GM12878 (cell line): ENCODE data around the gene RPS15A. TPM values are rescaled to one million over a fixed set of nuclear protein-coding genes. Genes with fewer than 3 reads are reported as not detected.

Experiments
- ATAC-seq: fragments of 200-7000 bp; cut with Tn5 transposase; 3 replicates; pipeline ENCODE4 v1.9.1; 2020; ENCODE audit warnings: mild to moderate bottlenecking, moderate library complexity
- BruUV-seq: library from RNA; stranded (reverse); fragments of 400-500 nt; replicated peaks from 2 replicates; lab custom pipeline; 2021; lab: Mats Ljungman, UMichigan
- CTCF ChIA-PET: fragments of 300-600 bp; sonication (Branson Sonifier 250); formaldehyde crosslinking; extraction: SDS; loops from one replicate; lab custom pipeline; 2021; ENCODE audit warnings: inconsistent platforms; lab: Yijun Ruan, JAX
- POLR2A ChIA-PET: fragments of 350-600 bp; formaldehyde crosslinking; extraction: SDS; loops from one replicate; lab custom pipeline; 2021; ENCODE audit warnings: inconsistent platforms; lab: Charles Lee
- RAD21 ChIA-PET: fragments of 300-600 bp; sonication (Branson Sonifier 250); formaldehyde crosslinking; loops from one replicate; lab custom pipeline; 2023; ENCODE audit warnings: antibody characterized with exemption; ENCODE audit not compliant: unreplicated experiment; lab: Charles Lee
- SMC1A ChIA-PET: fragments of 300-600 bp; sonication (Branson Sonifier 250); formaldehyde crosslinking; loops from one replicate; lab custom pipeline; 2023; ENCODE audit not compliant: unreplicated experiment, uncharacterized antibody; lab: Charles Lee
- DNase-seq: peaks from one replicate; pipeline ENCODE4 v3.0.0-alpha.2; 2011; ENCODE audit warnings: low read depth, low spot score
- FAIRE-seq: peaks from 3 replicates; lab custom pipeline; 2011; peaks lifted over from hg19 to GRCh38; lab: Jason Lieb, UNC
- H2AFZ ChIP-seq: 2 replicates; pipeline ENCODE4 v1.6.0; 2011; ENCODE audit warnings: low read depth, low read length, control low read depth; ENCODE audit not compliant: control insufficient read depth
- H3K27ac ChIP-seq: 2 replicates; pipeline ENCODE4 v1.5.1; 2011; ENCODE audit warnings: control low read depth; ENCODE audit not compliant: control insufficient read depth, insufficient read depth
- H3K27me3 ChIP-seq, 2 experiments: replicated peaks in 1 of 2; 2 replicates each; pipeline versions ENCODE4 v1.6.0 to v1.6.1; 2011; ENCODE audit warnings: low read length in 1 of 2; ENCODE audit not compliant: control insufficient read depth in 2 of 2, insufficient read depth in 2 of 2
- H3K36me3 ChIP-seq, 2 experiments: 2 replicates each; pipeline ENCODE4 v1.5.1; 2011; ENCODE audit warnings: low read length in 1 of 2; ENCODE audit not compliant: control insufficient read depth in 2 of 2, insufficient read depth in 2 of 2
- H3K4me1 ChIP-seq: 2 replicates; pipeline ENCODE4 v1.6.1; 2011; ENCODE audit warnings: mild to moderate bottlenecking, low read length, moderate library complexity, mixed read lengths; ENCODE audit not compliant: control insufficient read depth, insufficient read depth
- H3K4me2 ChIP-seq: 2 replicates; pipeline ENCODE4 v1.6.0; 2011; ENCODE audit warnings: control low read depth; ENCODE audit not compliant: control insufficient read depth, insufficient read depth
- H3K4me3 ChIP-seq: fragments of 200-600 bp; sonication (generic); 2 replicates; pipeline ENCODE4 v1.5.1; 2016
- H3K79me2 ChIP-seq: 2 replicates; pipeline ENCODE4 v1.6.0; 2011; ENCODE audit warnings: low read length; ENCODE audit not compliant: control insufficient read depth, insufficient read depth
- H3K9ac ChIP-seq: 2 replicates; pipeline ENCODE4 v1.8.0; 2011; ENCODE audit warnings: low read length, control low read depth, mixed read lengths; ENCODE audit not compliant: control insufficient read depth, insufficient read depth
- H3K9me3 ChIP-seq: replicated peaks from 3 replicates; pipeline ENCODE4 v1.5.1; 2011; ENCODE audit warnings: mild to moderate bottlenecking, low read length; ENCODE audit not compliant: control insufficient read depth, insufficient read depth
- H4K20me1 ChIP-seq: 2 replicates; pipeline ENCODE4 v1.6.0; 2011; ENCODE audit not compliant: control insufficient read depth, insufficient read depth
- IRF4 ChIP-seq: IDR thresholded peaks from 2 replicates; pipeline ENCODE4 v1.6.1; 2011; ENCODE audit warnings: low read depth, low read length
- POLR2A ChIP-seq: IDR thresholded peaks from 2 replicates; pipeline ENCODE4 v1.6.1; 2011; ENCODE audit warnings: low read depth, mild to moderate bottlenecking, low read length
- PRDM15 ChIP-seq: fragments of 450-650 bp; formaldehyde crosslinking; IDR thresholded peaks from 2 replicates; pipeline ENCODE4 v1.4.0; 2020; ENCODE audit warnings: mild to moderate bottlenecking, moderate library complexity
- USF2 ChIP-seq: IDR thresholded peaks from 2 replicates; pipeline ENCODE4 v1.6.1; 2011; ENCODE audit warnings: low read depth, low read length, improper control_type of control experiment, borderline replicate concordance
- ZBTB40 ChIP-seq: fragments of 450-650 bp; IDR thresholded peaks from 2 replicates; pipeline ENCODE4 v1.6.1; 2016; ENCODE audit warnings: mild to moderate bottlenecking, moderate library complexity, borderline replicate concordance
- WGBS: methylation state at CpG from one replicate; pipeline ENCODE4 v1.1.6; 2016; ENCODE audit warnings: low lambda C conversion rate; ENCODE audit not compliant: insufficient replicate concordance, insufficient coverage; ENCODE audit errors: missing lambda C conversion rate; 5-methylcytosine and 5-hydroxymethylcytosine counted together
- in situ Hi-C: fragments of 300-500 bp; cut with MboI; formaldehyde crosslinking; loops from 9 replicates; pipeline ENCODE4 v1.14.3; 2018; ENCODE audit warnings: mixed read lengths
- intact Hi-C: fragments of 100-400 bp; cut with micrococcal nuclease; formaldehyde crosslinking; loops from one replicate; pipeline ENCODE4 v1.14.2; 2022; ENCODE audit not compliant: unreplicated experiment
- polyA plus RNA-seq, 11 experiments: library from polyadenylated mRNA; depleted of rRNA in 4 of 11; unstranded in 6 of 11; stranded (reverse) in 5 of 11; fragments of >200 nt; fragmentation: Nextera tagmentation in 4 of 11; fragmentation: Illumina TruSeq in 1 of 11; extraction: Ambion mirVana in 4 of 11; extraction: Trizol in 1 of 11; gene quantifications; 1 replicate in 1 of 11; 2 replicates in 10 of 11; pipeline versions ENCODE4 v1.2.1 to v1.2.3, GENCODE V29; 2011 to 2016; ENCODE audit warnings: inconsistent platforms in 2 of 11, missing spikeins in 2 of 11, low read depth in 1 of 11
- total RNA-seq, 4 experiments: library from RNA; depleted of rRNA in 3 of 4; stranded (reverse); fragments of >200 nt in 3 of 4; fragmentation: Illumina TruSeq in 1 of 4; extraction: Trizol in 1 of 4; gene quantifications; 2 replicates each; pipeline versions ENCODE4 v1.2.1 to v1.2.3, GENCODE V29; 2013 to 2021

RPS15A gene
- total and polyA plus RNA-seq, 10 of the 15 experiments (the other 5 are each of a cell fraction or from before 2014, with no cell fraction given), result 1,566 to 6,408 (median 2,999) TPM

DNA sequence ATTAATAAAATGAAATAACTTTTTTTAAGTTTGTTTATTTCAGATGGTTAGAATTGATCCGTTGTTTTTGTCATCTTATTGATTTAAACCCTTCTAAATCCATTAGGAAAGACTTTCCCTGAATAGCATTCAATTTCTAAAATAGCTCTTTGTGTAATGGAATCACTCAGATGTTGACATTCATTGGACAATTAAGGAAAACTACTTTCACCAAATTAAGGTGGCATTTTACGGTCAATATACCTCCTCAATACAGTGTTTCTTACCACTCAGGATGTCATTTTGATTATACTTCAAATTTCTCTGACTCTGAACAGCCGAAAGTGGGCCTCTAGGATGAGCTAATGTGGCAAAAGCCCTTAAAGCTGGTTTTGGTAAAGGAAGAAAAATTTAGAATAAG lies 9.4 kb upstream of the RPS15A start:
- Histone ChIP-seq H3K4me1 (peaks cover 12% of the 10 kb centered on the region), H3K27ac (0 out of 2 replicates have a peak overlapping the region, but pooled peaks have one; percentile 15), H4K20me1 (no peaks in the 10 kb centered on the region), H3K4me2 (peak overlapping the region; percentile 86), H3K4me3 (peak overlapping the region; percentile 91), H3K27me3 (no peaks in the 10 kb centered on the region), H3K9me3 (no peaks in the 10 kb centered on the region), H3K36me3 (peaks cover 0 to 9% of the 10 kb centered on the region in 2 experiments), H3K9ac (peak overlapping the region; percentile 97), H3K79me2 (peaks cover 50% of the 10 kb centered on the region), H2AFZ (no peak overlapping the region)
- POLR2A ChIA-PET, result interaction anchor here (8.9 kb wide), 1 partner anchor 11 kb away, joined by 128 read pairs; the partner anchor contains the start of gene RPS15A
- no peak for TF ChIP-seq USF2
- no peak for TF ChIP-seq POLR2A
- TF ChIP-seq IRF4, result no peak
- no peak for TF ChIP-seq PRDM15
- TF ChIP-seq ZBTB40, result no peak
- FAIRE-seq (no peak), ATAC-seq (no peak), DNase-seq (no peak)
- SMC1A ChIA-PET, result interaction anchor here (1.7 to 7.2 kb wide), 3 partner anchors 9 to 36 kb away, joined by 4 to 64 read pairs (median 20); partner anchors contain the start of gene RPS15A
- intact Hi-C loops, result no loop called here
- BruUV-seq, result no TSS peak
- RAD21 ChIA-PET, result interaction anchor here (0.5 to 6.9 kb wide), 3 partner anchors 11 to 1724 kb away, joined by 3 to 71 read pairs (median 4); partner anchors contain the start of gene RPS15A
- 13% methylated on average over 3 of the region's 3 CpGs for WGBS
- CTCF ChIA-PET, result interaction anchor here (0.6 to 5.3 kb wide), 8 partner anchors 10 to 839 kb away, joined by 3 to 80 read pairs (median 4); partner anchors contain the start of gene RPS15A
- in situ Hi-C loops, result loop anchor here (10.0 kb wide), 1 partner anchor 725 kb away; the partner anchor contains the start of genes CCP110 and GDE1
